Right lobe of liver (tissue), 6 donors: ENCODE measurements around the gene LDLR. TPM values are rescaled to one million over a fixed set of nuclear protein-coding genes. Genes with fewer than 3 reads are reported as not detected.
A peak's percentile ranks its signal among the peaks of the same experiment; 100 is the strongest.
"Not testable (repeated sequence)": the region's sequence is repeated elsewhere in the genome, so short reads cannot be mapped to it uniquely, and the experiment has no call there.

Experiments
- ATAC-seq, 4 donors: fragments of 200-7000 bp; cut with Tn5 transposase; one replicate each; pipeline ENCODE4 v1.9.1; 2020; ENCODE audit warnings: mild to moderate bottlenecking in 4 of 4, moderate library complexity in 4 of 4
- DNase-seq, 3 donors: peaks; one replicate each; pipeline ENCODE4 v3.0.0-alpha.2; 2020
- H3K27ac ChIP-seq, 3 donors: fragments of 200-600 bp; one replicate each; pipeline ENCODE4 v1.8.0; 2022
- H3K27me3 ChIP-seq, 2 donors: fragments of 200-600 bp; one replicate each; pipeline ENCODE4 v1.8.0; 2022
- H3K36me3 ChIP-seq, 4 donors: fragments of 200-600 bp; sonication (generic) in 1 of 4; one replicate each; pipeline versions ENCODE4 v1.5.1 to v1.8.0; 2017 to 2022; ENCODE audit warnings: control low read depth in 1 of 4
- H3K4me1 ChIP-seq, 4 donors: fragments of 200-600 bp; sonication (generic) in 1 of 4; one replicate each; pipeline versions ENCODE4 v1.5.1 to v1.8.0; 2017 to 2022; ENCODE audit warnings: control low read depth in 1 of 4
- H3K4me3 ChIP-seq, 3 donors: fragments of 200-600 bp; one replicate each; pipeline ENCODE4 v1.8.0; 2022
- H3K9me3 ChIP-seq, 4 donors: fragments of 200-600 bp; sonication (generic) in 1 of 4; one replicate each; pipeline versions ENCODE4 v1.5.1 to v1.8.0; 2017 to 2022; ENCODE audit warnings: control low read depth in 1 of 4
- CTCF ChIP-seq, 4 donors: fragments of 200-600 bp in 3 of 4; fragments of 450-650 bp in 1 of 4; IDR thresholded peaks; one replicate each; pipeline versions ENCODE4 v1.5.1 to v1.8.0; 2016 to 2022; ENCODE audit warnings: antibody characterized with exemption in 4 of 4, mild to moderate bottlenecking in 2 of 4
- POLR2A ChIP-seq: fragments of 450-650 bp; IDR thresholded peaks from one replicate; pipeline ENCODE4 v1.6.1; 2017; ENCODE audit warnings: antibody characterized with exemption, mild to moderate bottlenecking
- WGBS: methylation state at CpG from one replicate; pipeline ENCODE4 v1.1.6; 2018; ENCODE audit warnings: low coverage, low lambda C conversion rate; ENCODE audit not compliant: insufficient coverage; ENCODE audit errors: missing lambda C conversion rate; 5-methylcytosine and 5-hydroxymethylcytosine counted together
- intact Hi-C, 2 donors: fragments of 100-400 bp; cut with DNase I; formaldehyde crosslinking; loops; one replicate each; pipeline versions ENCODE4 v1.11.2 to v1.14.1; 2022
- microRNA-seq, 2 donors: library from miRNA; unstranded; fragments of <30 nt; microRNA quantifications; one replicate each; pipeline ENCODE4, GENCODE V29; 2019 to 2020
- total RNA-seq, 6 experiments: library from RNA; depleted of rRNA in 2 of 6; stranded (reverse); fragments of >200 nt in 2 of 6; fragmentation: NEBNext Ultra II Directional in 3 of 6; extraction: Animal tissue kit (Norgen Biotek cat#: 25700) in 3 of 6; gene quantifications; one replicate each; pipeline versions ENCODE4 v1.1.0 to v1.2.4, GENCODE V29; 2016 to 2023
- donor health status: DM: no; HTN: yes; CAD: no.
- donor health status: DM: no; HTN: no; CAD: no.
- donor health status: DM: no; HTN: no; CAD: no.
- donor health status: DM: no; HTN: yes; CAD: no.
- donor health status: DM: no; HTN: yes; CAD: no.

Gene LDLR
- total RNA-seq, 6 experiments from 2014 or later, result 8.6 to 117 (median 26.8) TPM

GRCh38 chr19:11180346-11180745 lies 91.1 kb downstream of the LDLR start:
- no peaks in the 10 kb centered on the region for H3K27me3 ChIP-seq
- TF ChIP-seq POLR2A, result no peak
- TF ChIP-seq CTCF (IDR thresholded peaks at IDR 0.05), result no peak
- H3K9me3 ChIP-seq, result no peaks in the 10 kb centered on the region
- ATAC-seq (no peak), DNase-seq (no peak)
- H3K4me3 ChIP-seq, result no peak overlapping the region
- 45% methylated on average over 7 of the region's 8 CpGs for WGBS
- intact Hi-C loops, result no loop called here
- H3K4me1 ChIP-seq, result peaks cover 0 to 24% (median 8%) of the 10 kb centered on the region in 4 donors
- H3K27ac ChIP-seq, result peak overlapping the region in 1 of 3 donors; percentile 43
- H3K36me3 ChIP-seq, result peaks cover 0 to 20% (median 11%) of the 10 kb centered on the region in 4 donors

DNA sequence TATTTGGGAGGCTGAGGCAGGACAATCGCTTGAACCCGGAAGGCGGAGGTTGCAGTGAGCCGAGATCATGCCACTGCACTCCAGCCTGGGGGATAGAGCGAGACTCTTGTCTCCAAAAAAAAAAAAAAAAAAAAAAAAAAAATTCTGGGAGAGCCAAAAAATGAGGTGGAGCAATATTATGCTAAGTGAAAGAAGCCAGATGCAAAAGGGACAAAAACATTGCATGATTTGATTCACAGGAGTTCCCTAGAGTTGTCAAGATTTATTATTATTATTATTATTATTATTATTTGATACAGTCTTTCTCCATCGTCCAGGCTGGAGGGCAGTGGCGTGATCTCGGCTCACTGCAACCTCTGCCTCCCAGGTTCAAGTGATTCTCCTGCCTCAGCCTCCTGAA lies 91.7 kb downstream of the LDLR start:
- WGBS, result 69% methylated on average over 7 of the region's 8 CpGs
- ATAC-seq, H3K27ac ChIP-seq, H3K4me3 ChIP-seq, H3K27me3 ChIP-seq, H3K9me3 ChIP-seq, DNase-seq, intact Hi-C loops: not testable (repeated sequence)
- Histone ChIP-seq H3K4me1 (peaks cover 0 to 24% (median 8%) of the 10 kb centered on the region in 4 donors), H3K36me3 (peaks cover 0 to 13% (median 7%) of the 10 kb centered on the region in 4 donors)

- Histone ChIP-seq H3K9me3 (no peaks in the 10 kb centered on the region), H3K27ac (no peak overlapping the region), H3K27me3 (no peaks in the 10 kb centered on the region), H3K4me3 (no peak overlapping the region), H3K36me3 (peaks cover 0 to 8% (median 3%) of the 10 kb centered on the region in 4 donors), H3K4me1 (peaks cover 0 to 24% (median 8%) of the 10 kb centered on the region in 4 donors)
- 94% methylated on average over 4 of the region's 4 CpGs for WGBS
- intact Hi-C loops, result no loop called here
- no peak for DNase-seq
- ATAC-seq, result no peak
- TF ChIP-seq CTCF (IDR thresholded peaks at IDR 0.05) (no peak), POLR2A (no peak)
These were observed 92.2 kb downstream of the LDLR start for GRCh38 chr19:11181488-11181887.

Small RNA genes lying within 50 kb of the gene (microRNA-seq; reads per million reads assigned to microRNA genes)
- 1.2 to 1.9 reads per million in 2 donors for gene MIR6886

Other genes starting within 250 kb of the LDLR start
- 1 to 10 TPM in 5 of 6 experiments, under 1 TPM in 1; 0.58 to 2.7 (median 1.4) TPM for gene C19orf38, start 241.0 kb upstream of the LDLR start, total RNA-seq
- gene CARM1, start 217.9 kb upstream of the LDLR start, total RNA-seq, result 10 to 100 TPM; 13.7 to 20.5 (median 17.5) TPM
- gene YIPF2, start 160.8 kb upstream of the LDLR start, total RNA-seq, result 10 to 100 TPM; 23.5 to 46.1 (median 31.4) TPM
- 10 to 100 TPM; 10.2 to 15.7 (median 11.6) TPM for gene TIMM29, start 160.7 kb upstream of the LDLR start, total RNA-seq
- gene SMARCA4, start 128.4 kb upstream of the LDLR start, total RNA-seq, result 10 to 100 TPM; 26.3 to 45.8 (median 27.7) TPM
- gene SPC24, start 66.3 kb downstream of the LDLR start, total RNA-seq, result 1 to 10 TPM in 5 of 6 experiments, under 1 TPM in 1; 0.90 to 3.8 (median 2.2) TPM
- 10 to 100 TPM; 36.3 to 65.4 (median 50.4) TPM for gene KANK2, start 108.1 kb downstream of the LDLR start, total RNA-seq
- 100 to 1,000 TPM in 4 of 6 experiments, 10 to 100 TPM in 2; 56.7 to 287 (median 140) TPM for gene ANGPTL8, start 150.2 kb downstream of the LDLR start, total RNA-seq
- gene DOCK6, start 173.1 kb downstream of the LDLR start, total RNA-seq, result 10 to 100 TPM; 19.9 to 45.9 (median 30.4) TPM
- not detected for gene TSPAN16, start 206.7 kb downstream of the LDLR start, total RNA-seq